Thymus (tissue), 14 donors: ENCODE data around the gene FAM170B. TPM values are rescaled to one million over a fixed set of nuclear protein-coding genes. Genes with fewer than 3 reads are reported as not detected.

Experiments
- DNase-seq, 9 donors: peaks; one replicate each; pipeline ENCODE4 v3.0.0-alpha.2; 2013; ENCODE audit warnings: low spot score in 9 of 9, low read depth in 6 of 9, missing footprints in 1 of 9
- H3K27ac ChIP-seq, 2 donors: one replicate each; pipeline ENCODE4 v1.5.1; 2013; ENCODE audit warnings: control low read depth in 1 of 2, low read depth in 1 of 2, low read length in 1 of 2, mild to moderate bottlenecking in 1 of 2, moderate library complexity in 1 of 2
- H3K27me3 ChIP-seq, 2 donors: one replicate each; pipeline ENCODE4 v1.5.1; 2013; ENCODE audit warnings: low read length in 1 of 2; ENCODE audit not compliant: control insufficient read depth in 2 of 2, insufficient read depth in 1 of 2
- H3K36me3 ChIP-seq, 2 donors: one replicate each; pipeline ENCODE4 v1.5.1; 2013; ENCODE audit warnings: low read length in 1 of 2, mild to moderate bottlenecking in 1 of 2, moderate library complexity in 1 of 2; ENCODE audit not compliant: control insufficient read depth in 2 of 2, insufficient read depth in 2 of 2
- H3K4me1 ChIP-seq, 2 donors: one replicate each; pipeline ENCODE4 v1.5.1; 2013; ENCODE audit warnings: low read length in 2 of 2; ENCODE audit not compliant: control insufficient read depth in 2 of 2, insufficient read depth in 2 of 2
- H3K4me3 ChIP-seq, 2 donors: one replicate each; pipeline ENCODE4 v1.5.1; 2013; ENCODE audit warnings: low read length in 2 of 2, control low read depth in 1 of 2, mild to moderate bottlenecking in 1 of 2
- H3K9me3 ChIP-seq, 2 donors: one replicate each; pipeline ENCODE4 v1.5.1; 2013; ENCODE audit warnings: low read length in 1 of 2, mild to moderate bottlenecking in 1 of 2; ENCODE audit not compliant: control insufficient read depth in 2 of 2, insufficient read depth in 1 of 2
- WGBS: extraction: QIAGEN DNeasy Blood & Tissue Kit; methylation state at CpG from one replicate; pipeline ENCODE4 v1.1.7; 2013; 5-methylcytosine and 5-hydroxymethylcytosine counted together
- long read RNA-seq, 10 donors: transcript quantifications; one replicate each; lab custom pipeline, GENCODE V29; 2026
- polyA plus RNA-seq: library from polyadenylated mRNA; stranded (reverse); fragments of 200-250 nt; gene quantifications from one replicate; pipeline ENCODE4 v1.2.3, GENCODE V29; 2013
- total RNA-seq: library from RNA; stranded (reverse); fragments of 120-200 nt; gene quantifications from one replicate; pipeline ENCODE4 v1.2.4, GENCODE V29; 2013
- donor health status: healthy.

Gene FAM170B
- total RNA-seq = not detected
- polyA plus RNA-seq = 0.02 TPM
- long read RNA-seq, donor 1 = 0 reads
- long read RNA-seq, donor 2 = 0 reads
- long read RNA-seq, donor 3 = 0 reads
- long read RNA-seq, donor 4 = 0 reads
- long read RNA-seq, donor 5 = 0 reads
- long read RNA-seq, donor 6 = 0 reads
- long read RNA-seq, donor 7 = 0 reads
- long read RNA-seq, donor 8 = 0 reads
- long read RNA-seq, donor 9 = 0 reads
- long read RNA-seq, donor 10 = 0 reads

DNA sequence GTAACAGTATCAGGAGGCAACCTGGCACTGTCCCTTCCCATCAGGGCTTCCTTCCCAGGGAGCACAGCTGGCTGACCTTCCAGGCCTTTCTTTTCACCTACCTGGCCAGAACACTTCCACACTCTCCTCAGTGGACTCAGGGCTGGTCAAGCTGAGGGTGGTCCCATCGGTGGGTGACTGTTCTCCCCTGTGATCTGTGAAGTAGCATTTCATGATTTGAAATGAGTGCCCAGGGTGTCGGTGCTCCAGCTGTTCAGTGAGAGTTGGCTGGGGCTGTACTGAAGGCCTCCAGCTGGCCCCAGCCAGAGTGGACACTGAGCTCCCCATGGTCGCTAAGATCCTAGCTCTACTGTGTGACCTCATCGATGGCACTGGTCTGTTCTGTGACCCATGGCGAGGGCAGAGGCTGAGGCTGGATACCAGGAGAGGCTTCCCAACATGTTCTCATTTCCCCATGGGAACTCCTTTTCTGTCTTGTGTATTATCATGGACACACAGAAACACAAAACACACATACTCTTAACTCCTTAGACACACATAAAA lies at the start of gene FAM170B:
Gene FAM170B (minus strand): TSS at position 316 of the 543 bp plus-strand sequence. CDS start 103 bp downstream, at position 213.
- no peak for DNase-seq
- Histone ChIP-seq H3K27ac (peak within 1 kb of the TSS in 1 of 2 donors; percentile 85), H3K4me3 (no peak within 1 kb of the TSS), H3K36me3 (no peaks in the 10 kb centered on the region), H3K4me1 (peaks cover 2 to 28% of the 10 kb centered on the region in 2 donors), H3K9me3 (peaks cover 0 to 5% of the 10 kb centered on the region in 2 donors), H3K27me3 (no peaks in the 10 kb centered on the region)
- WGBS = 97% methylated on average over 5 of the region's 5 CpGs

DNA sequence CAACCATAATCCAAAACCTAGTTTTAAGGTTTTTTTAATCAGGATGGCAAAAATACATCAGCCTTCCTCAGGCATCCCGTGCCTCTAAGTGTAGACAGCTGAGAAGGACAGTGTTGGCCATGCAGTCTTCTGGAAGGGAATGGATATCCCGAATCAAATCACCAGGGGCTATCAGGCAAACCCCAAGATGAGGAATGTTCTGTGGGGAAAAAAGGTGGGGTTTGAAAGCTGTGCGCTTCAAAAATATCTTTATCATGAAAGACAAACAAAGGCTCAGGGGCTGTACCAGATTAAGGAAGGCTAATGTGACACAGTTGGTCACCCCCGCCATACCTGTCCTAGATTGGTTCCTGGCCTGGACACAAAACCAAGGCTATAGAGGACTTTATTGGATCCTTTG lies 49.0 kb upstream of the FAM170B start:
- H3K27ac ChIP-seq = no peak overlapping the region
- 97% methylated on average over 4 of the region's 4 CpGs for WGBS
- DNase-seq = no peak

GRCh38 chr10:49180444-49180860 lies 46.6 kb upstream of the FAM170B start:
- no peaks in the 10 kb centered on the region for H3K27me3 ChIP-seq
- no peaks in the 10 kb centered on the region for H3K36me3 ChIP-seq
- DNase-seq = no peak
- peaks cover 0 to 36% of the 10 kb centered on the region in 2 donors for H3K4me1 ChIP-seq
- H3K4me3 ChIP-seq = no peak overlapping the region
- WGBS = 69% methylated on average over 3 of the region's 3 CpGs
- no peak overlapping the region for H3K27ac ChIP-seq
- no peaks in the 10 kb centered on the region for H3K9me3 ChIP-seq

More for the DNA sequence above, 49.0 kb upstream of the FAM170B start:
- no peaks in the 10 kb centered on the region for H3K27me3 ChIP-seq
- H3K36me3 ChIP-seq = no peaks in the 10 kb centered on the region
- H3K4me3 ChIP-seq = no peak overlapping the region
- H3K9me3 ChIP-seq = no peaks in the 10 kb centered on the region
- peaks cover 0 to 23% of the 10 kb centered on the region in 2 donors for H3K4me1 ChIP-seq

DNA sequence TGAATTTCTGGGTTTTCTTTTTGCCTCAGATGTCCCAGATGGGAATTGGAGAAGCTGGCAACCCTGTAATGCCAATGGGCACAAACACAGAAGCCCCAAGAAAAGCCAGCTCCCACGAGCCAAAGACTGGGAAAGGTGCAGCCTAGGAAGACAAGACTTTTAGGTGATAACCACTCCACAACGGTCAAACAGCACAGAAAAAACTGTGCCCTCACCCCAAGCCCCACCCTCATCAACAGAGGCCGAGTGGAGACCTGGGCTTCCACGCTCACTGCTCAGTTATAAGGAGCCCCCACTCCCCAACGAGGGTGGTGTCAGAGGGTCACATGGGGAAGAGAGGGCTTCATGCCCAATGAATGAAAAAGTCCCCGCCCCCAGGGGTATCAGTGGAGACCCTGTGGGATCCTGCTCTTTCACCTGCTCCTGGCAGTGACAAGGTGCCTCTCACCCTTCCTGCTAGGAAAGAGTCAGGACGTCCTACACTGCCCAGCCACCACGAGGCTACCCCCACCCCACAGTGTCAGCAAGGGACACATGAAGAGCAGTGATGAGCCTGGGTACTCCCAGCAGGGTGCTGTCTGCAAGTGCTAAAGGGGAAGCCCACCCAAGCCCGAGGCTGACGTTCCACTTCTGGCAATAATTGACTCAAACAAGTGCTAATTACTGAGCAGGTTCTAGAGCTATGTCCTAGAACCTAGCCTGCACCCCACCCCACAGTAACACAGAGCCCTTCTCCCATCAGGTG lies 46.0 kb upstream of the FAM170B start:
- H3K27ac ChIP-seq = no peak overlapping the region
- 89% methylated on average over 10 of the region's 10 CpGs for WGBS
- no peak overlapping the region for H3K4me3 ChIP-seq
- H3K9me3 ChIP-seq = no peaks in the 10 kb centered on the region
- no peaks in the 10 kb centered on the region for H3K27me3 ChIP-seq
- H3K4me1 ChIP-seq = peaks cover 0 to 30% of the 10 kb centered on the region in 2 donors
- DNase-seq = no peak
- no peaks in the 10 kb centered on the region for H3K36me3 ChIP-seq

- Histone ChIP-seq H3K27me3 (no peaks in the 10 kb centered on the region), H3K4me3 (no peak overlapping the region), H3K27ac (no peak overlapping the region), H3K4me1 (peaks cover 0 to 27% of the 10 kb centered on the region in 2 donors), H3K9me3 (no peaks in the 10 kb centered on the region), H3K36me3 (no peaks in the 10 kb centered on the region)
- no peak for DNase-seq
- WGBS = 89% methylated on average over 6 of the region's 6 CpGs
These were observed 45.0 kb upstream of the FAM170B start for GRCh38 chr10:49178489-49179471.

GRCh38 chr10:49177391-49178355 lies 43.9 kb upstream of the FAM170B start:
- Histone ChIP-seq H3K27ac (no peak overlapping the region), H3K27me3 (no peaks in the 10 kb centered on the region), H3K36me3 (no peaks in the 10 kb centered on the region), H3K4me1 (peaks cover 0 to 23% of the 10 kb centered on the region in 2 donors), H3K4me3 (no peak overlapping the region), H3K9me3 (no peaks in the 10 kb centered on the region)
- peak in 1 of 9 donors; percentile 19 for DNase-seq
- 75% methylated on average over 9 of the region's 9 CpGs for WGBS

- no peaks in the 10 kb centered on the region for H3K27me3 ChIP-seq
- DNase-seq = no peak
- H3K4me3 ChIP-seq = no peak overlapping the region
- H3K36me3 ChIP-seq = no peaks in the 10 kb centered on the region
- WGBS = 94% methylated on average over 19 of the region's 19 CpGs
- peaks cover 0 to 23% of the 10 kb centered on the region in 2 donors for H3K4me1 ChIP-seq
- no peak overlapping the region for H3K27ac ChIP-seq
- no peaks in the 10 kb centered on the region for H3K9me3 ChIP-seq
These were observed 42.8 kb upstream of the FAM170B start for GRCh38 chr10:49176310-49177268.
